HG02759 (cell line): ENCODE measurements around the gene UBA52.
"Not testable (repeated sequence)": the region's sequence is repeated elsewhere in the genome, so short reads cannot be mapped to it uniquely, and the experiment has no call there.

Experiments used
- ATAC-seq: cut with Tn5 transposase; IDR thresholded peaks from one replicate; pipeline ENCODE4 v1.9.1; 2021; ENCODE audit warnings: mild to moderate bottlenecking, moderate library complexity; ENCODE audit not compliant: unreplicated experiment

Gene UBA52

GRCh38 chr19:18591735-18592385 is 20.2 kb downstream of the UBA52 start:
- ATAC-seq: no peak

DNA sequence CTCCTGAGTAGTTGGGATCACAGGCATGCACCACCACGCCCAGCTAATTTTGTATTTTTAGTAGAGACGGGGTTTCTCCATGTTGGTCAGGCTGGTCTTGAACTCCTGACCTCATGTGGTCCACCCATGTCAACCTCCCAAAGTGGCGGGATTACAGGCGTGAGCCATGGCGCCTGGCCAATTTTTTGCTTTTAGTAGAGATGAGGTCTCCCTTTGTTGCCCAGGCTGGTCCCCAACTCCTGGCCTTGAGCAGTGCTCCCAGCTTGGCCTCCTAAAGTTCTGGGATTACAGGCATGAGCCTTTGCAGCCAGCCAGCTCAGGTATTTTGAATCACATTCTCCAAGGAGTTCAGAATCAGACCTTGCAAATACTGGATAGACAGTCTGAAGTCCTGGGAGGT is 21.1 kb downstream of the UBA52 start:
- ATAC-seq: not testable (repeated sequence)

- ATAC-seq: no peak
Observed at GRCh38 chr19:18593367-18594095, 21.9 kb downstream of the UBA52 start.

- peak; percentile 70 for ATAC-seq
Observed at GRCh38 chr19:18594096-18594823, 22.6 kb downstream of the UBA52 start.

GRCh38 chr19:18594824-18595373 is 23.2 kb downstream of the UBA52 start:
- ATAC-seq: no peak

DNA sequence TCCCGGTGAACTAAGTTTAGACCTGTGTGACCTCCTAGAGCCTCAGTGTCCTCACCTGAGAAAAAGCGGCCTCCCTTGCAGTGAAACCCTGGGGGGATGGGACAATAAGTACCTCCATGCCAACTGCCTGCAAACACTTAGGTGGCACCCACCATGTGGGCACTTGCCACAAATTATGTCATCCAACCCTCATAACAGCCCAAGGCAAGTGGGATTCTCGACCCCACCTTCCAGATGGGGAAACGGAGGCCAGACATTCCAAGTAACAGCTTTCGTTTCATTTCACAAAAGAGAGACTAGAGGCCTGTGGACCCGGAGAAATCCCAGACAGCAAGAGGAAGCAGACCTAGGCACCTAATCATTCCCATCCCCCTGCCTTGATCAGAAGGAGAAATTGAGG is 23.8 kb downstream of the UBA52 start:
- no peak for ATAC-seq

- ATAC-seq: no peak
Observed at GRCh38 chr19:18596752-18597157, 25.1 kb downstream of the UBA52 start.

DNA sequence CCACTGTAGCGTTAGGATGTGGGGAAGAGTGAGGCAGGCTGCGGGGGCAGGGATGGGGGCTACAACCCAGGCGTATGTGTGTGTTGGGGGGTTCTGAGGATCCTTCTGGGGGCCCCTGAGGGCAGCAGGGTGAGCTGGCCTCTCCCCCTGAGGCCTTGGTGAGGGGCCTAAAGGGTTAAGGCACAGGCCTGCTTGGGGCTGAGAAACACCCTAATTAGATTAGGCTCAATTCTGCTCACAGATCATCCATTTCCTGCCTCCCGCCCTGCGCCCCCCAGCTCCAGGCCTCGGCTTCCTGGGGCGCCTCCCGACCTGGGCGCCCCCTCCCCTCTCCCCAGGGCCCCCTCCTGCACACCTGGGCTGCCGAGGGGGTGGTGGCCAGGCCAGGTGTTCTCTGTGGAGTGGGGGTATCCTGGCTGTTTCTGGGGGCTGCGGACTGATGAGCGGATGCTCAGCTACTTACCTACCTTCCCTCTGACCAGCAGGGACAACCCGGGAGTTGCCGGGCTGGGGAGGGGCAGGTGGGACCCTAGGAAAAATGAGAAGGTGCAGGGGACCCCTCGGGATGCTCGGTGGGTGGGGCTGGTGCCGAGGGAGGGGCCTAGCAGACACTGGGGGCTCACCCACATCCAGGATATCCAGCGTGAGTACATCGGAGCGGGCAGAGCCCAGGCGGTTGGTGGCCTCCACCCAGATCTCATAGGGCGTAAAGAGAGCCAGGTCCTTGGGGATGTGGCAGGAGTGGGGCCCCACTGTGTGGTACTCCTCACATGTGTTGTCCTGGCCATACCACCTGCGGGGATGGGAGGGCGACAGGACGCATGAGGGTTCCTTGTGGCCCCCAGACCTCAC is 26.4 kb downstream of the UBA52 start:
- no peak for ATAC-seq

GRCh38 chr19:18599485-18599884 is 27.8 kb downstream of the UBA52 start:
- no peak for ATAC-seq

DNA sequence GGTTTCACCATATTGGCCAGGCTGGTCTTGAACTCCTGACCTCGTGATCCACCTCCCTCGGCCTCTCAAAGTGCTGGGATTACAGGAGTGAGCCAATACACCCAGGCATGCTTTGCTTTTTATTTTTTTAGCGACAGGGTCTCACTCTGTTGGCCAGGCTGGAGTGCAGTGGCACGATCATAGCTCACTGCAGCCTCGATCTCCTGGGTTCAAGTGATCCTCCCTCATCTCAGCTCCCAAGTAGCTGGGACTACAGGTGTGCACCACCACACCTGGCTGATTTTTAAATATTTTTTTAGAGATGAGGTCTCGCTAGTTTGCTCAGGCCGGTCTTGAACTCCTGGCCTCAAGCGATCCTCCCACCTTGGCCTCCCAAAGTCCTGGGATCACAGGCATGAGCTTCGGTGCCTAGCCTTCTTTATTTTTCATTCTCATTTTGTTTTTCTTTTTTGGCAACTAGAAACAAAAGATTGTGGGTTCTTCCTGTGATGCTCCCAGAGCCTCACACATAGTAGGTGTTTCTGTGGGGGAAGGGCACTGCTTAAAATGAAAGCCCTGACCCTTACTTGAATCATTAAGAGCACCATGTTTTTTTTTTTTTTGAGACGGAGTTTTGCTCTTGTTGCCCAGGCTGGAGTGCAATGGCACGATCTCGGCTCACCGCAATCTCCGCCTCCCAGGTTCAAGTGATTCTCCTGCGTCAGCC is 29.2 kb downstream of the UBA52 start:
- ATAC-seq: not testable (repeated sequence)

DNA sequence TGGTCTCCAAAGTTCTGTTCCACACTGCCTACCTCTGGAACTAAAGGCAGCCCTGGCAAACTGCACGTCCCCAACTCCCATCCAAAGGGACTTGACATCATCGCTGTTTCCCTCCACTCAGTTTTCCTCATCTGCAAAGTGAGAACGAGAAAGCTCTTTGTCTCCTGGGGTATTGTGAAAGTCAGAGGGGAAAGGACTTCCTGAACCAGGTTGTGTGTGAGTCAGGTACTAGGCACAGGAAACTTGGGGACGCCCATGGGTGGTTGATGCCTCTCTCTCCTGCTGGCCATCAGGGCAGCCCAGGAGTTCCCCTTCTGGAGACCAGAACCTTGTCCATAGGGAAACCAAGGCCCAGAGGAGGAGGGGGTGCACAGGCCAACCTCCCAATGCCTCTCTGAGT is 30.2 kb downstream of the UBA52 start:
- no peak for ATAC-seq

DNA sequence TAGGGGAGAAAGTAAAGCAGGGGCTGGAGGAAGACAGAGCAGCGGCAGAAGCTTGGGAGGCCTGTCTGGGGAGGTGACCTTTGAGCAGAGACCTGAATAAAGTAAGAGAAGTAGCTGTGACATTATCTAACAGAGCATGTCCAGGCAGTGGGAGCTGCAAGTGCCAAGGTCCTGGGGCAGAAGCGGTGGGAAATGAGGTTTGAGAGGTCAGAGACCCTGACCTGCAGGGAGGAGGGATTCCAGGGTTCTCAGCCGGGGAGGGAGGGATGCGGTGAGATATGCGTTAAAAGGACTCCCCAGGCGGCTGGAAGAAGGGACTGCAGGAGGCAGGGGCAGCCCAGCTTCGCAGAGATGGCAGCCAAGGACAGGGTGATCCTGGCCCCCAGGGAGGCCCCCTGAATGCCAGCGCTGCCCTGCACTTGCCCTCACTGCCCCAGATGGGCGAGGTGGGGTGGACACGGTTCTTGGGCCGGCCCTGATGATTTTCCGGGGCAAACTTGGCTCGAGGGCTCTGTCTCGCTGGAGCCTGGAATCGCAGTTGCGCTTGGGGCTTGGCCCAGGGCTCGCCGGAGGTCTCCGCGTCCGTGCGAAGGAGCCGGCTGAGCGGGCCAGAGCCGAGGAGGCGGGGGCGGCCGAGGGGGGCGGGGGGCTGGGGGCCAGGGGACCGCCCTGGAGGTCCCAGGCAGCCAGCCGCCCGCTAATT is 31.7 kb downstream of the UBA52 start:
- no peak for ATAC-seq

DNA sequence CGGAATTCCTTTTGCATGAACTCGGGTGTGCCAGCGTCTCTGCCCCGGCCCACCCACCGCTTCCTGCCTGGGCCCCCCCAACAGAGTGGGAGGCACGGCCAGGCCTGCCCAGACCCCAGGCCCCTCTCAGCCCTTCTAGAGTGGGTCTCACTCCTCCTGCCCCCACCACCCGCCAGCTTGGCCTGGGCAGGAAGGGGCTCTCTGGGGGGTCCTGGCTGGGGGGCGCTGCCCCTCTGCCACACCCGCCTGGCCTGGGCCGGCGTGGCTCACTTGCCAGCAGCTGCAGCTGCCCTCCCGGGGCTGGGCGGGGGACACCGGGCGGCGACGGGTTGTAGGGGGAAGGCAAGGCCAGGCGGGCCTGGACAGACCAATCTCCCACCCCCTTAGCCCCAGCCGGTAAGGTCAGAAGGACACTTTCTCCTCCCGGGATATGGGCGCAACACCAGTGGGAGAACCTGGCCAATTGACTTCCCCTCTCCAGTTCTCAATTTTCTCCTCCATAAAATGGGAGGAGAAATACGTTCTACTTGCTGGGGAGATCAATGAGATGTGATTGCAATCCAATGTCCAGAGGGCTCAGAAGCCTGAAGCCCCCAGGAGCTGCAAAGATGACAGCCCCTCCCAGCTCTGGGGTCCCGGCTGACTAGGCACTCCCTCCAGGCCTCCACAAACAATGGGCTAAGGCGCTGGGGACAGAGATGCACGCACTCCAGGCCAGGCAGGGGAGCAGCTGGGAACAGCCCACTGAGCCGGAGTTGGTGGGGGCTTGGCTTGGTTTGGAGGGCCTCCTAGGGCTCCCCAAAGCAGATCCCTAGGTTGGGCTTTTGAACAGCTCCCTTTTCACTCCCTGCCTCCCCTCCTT is 32.5 kb downstream of the UBA52 start:
- ATAC-seq: no peak

GRCh38 chr19:18604820-18605159 is 33.1 kb downstream of the UBA52 start:
- no peak for ATAC-seq

- ATAC-seq: no peak
Observed at GRCh38 chr19:18605196-18605545, 33.5 kb downstream of the UBA52 start.

DNA sequence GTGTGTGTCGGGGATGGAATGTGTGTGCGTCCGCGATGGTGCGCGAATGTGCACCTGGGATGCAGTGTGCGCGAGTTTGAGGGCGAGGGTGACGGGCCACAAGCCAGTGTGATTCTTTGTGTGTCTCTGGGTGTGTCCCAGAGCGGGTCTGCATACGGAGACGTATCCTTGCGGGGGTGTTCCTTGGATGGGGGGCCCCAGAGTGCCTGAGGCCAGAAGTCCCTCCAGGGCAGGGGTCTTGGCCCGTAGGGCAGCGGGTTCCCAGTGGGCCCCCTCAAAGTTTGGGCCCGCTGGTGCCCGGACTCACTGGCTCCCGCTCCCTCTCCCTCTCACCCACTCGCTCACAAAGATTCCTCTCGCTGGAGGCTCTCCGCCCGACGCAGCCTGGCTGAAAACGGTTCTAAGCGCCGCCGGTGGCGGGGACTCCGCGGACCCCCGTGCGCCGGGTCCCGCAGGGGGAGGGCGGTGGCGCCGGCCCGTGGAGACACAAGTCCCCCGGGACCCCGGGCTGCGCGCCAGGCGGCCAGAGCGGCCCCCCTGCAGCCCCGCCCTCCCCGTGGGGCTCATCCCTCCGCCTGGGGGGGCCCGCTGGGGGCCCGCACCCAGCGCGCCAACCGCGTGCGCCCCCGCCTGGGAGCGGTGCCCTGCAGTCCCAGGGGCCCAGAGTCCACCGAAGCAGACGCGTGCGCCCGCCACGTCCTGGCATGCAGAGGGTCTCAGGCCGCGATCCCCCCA is 34.1 kb downstream of the UBA52 start:
- ATAC-seq: no peak

- ATAC-seq: no peak
Observed at GRCh38 chr19:18606281-18607225, 34.9 kb downstream of the UBA52 start, which contains the start of gene CRLF1. Gene CRLF1 (minus strand): TSS chr19:18606799. CDS start chr19:18606656, 143 bp downstream.
